SH-SY5Y (cell line): ENCODE measurements around the gene FBXO31.

ENCODE experiments used
- GATA2 ChIP-seq: IDR thresholded peaks from 2 replicates; pipeline ENCODE4 v1.6.1; 2011; ENCODE audit warnings: mild to moderate bottlenecking, low read depth, low read length
- GATA3 ChIP-seq: IDR thresholded peaks from 2 replicates; pipeline ENCODE4 v1.6.1; 2011; ENCODE audit warnings: low read depth, mild to moderate bottlenecking, low read length, moderate library complexity

DNA sequence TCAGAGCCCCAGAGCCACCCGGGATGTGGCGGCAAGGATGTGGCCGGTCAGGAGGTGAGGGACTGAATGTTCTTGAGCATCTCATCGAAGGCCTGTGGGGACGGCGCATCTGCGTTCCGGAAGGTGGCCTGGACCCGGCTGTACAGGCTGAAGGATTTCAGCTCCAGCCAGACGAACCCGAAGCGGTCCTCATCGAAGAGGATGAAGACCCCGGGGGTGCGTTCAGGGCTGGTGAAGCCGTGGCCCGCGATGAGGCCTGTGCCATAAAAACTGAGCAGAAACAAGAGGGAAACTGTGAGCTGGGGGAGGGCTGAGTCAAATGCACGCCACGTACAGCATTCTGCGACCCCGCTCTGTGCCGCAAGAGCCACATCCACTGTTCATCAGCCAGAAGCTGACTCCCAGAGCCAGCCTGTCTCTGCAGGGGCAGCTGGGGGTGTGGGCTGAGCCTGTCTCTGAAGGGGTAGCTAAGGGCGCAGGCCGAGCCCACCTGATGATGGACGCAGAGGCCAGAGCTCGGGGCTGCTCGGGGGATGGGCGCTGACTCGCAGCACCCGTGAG lies 52.3 kb downstream of the FBXO31 start:
- TF ChIP-seq GATA3 (no peak), GATA2 (no peak)
